ENCODE measurements around the gene VPREB3.

- TF ChIP-seq SP1 (IDR thresholded peaks at IDR 0.05) (no peak), CTCF (IDR thresholded peaks at IDR 0.05; ENCODE audit: low read depth, low read length, missing input control) (no peak), GABPA (IDR thresholded peaks at IDR 0.05 in 1 of 2, conservative IDR thresholded peaks at IDR 0.05 in 1 of 2) (no peak), REST (IDR thresholded peaks at IDR 0.05) (no peak), ATF3 (IDR thresholded peaks at IDR 0.05) (no peak), TAF1 (conservative IDR thresholded peaks at IDR 0.05) (no peak)
These were observed 33.7 kb upstream of the VPREB3 start for GRCh38 chr22:23787910-23788309.
